Mesothelial cell of epicardium (in vitro differentiated cells): Measurements from ENCODE around the gene TMEM150A. TPM values are rescaled to one million over a fixed set of nuclear protein-coding genes. Genes with fewer than 3 reads are reported as not detected.
A peak's percentile ranks its signal among the peaks of the same experiment; 100 is the strongest.
"Not testable (repeated sequence)": the region's sequence is repeated elsewhere in the genome, so short reads cannot be mapped to it uniquely, and the experiment has no call there.

Source experiments
- DNase-seq, 2 experiments: peaks; one replicate each; pipeline ENCODE4 v3.0.0; 2021; ENCODE audit warnings: low spot score in 2 of 2; ENCODE audit not compliant: unreplicated experiment in 2 of 2
- H3K27ac Mint-ChIP-seq: 2 replicates; pipeline ENCODE4 v1.8.0; 2021; ENCODE audit warnings: mixed read lengths
- H3K27me3 Mint-ChIP-seq: 2 replicates; pipeline ENCODE4 v1.8.0; 2021; ENCODE audit warnings: low read depth, mixed read lengths
- H3K36me3 Mint-ChIP-seq: 2 replicates; pipeline ENCODE4 v1.8.0; 2021; ENCODE audit warnings: mixed read lengths
- H3K4me1 Mint-ChIP-seq: 2 replicates; pipeline ENCODE4 v1.8.0; 2021; ENCODE audit warnings: mixed read lengths
- H3K4me3 Mint-ChIP-seq: 2 replicates; pipeline ENCODE4 v1.8.0; 2021; ENCODE audit warnings: mild to moderate bottlenecking, moderate library complexity, mixed read lengths
- H3K9me3 Mint-ChIP-seq: 2 replicates; pipeline ENCODE4 v1.8.0; 2021; ENCODE audit warnings: mixed read lengths
- total RNA-seq: library from RNA; stranded (reverse); gene quantifications from 3 replicates; pipeline ENCODE4 v1.2.1, GENCODE V29; 2021
- TF ChIP-seq, protein P1 (sequence below): fragments of 200-600 bp; sonication (generic); IDR thresholded peaks from one replicate; pipeline ENCODE4 v1.5.0; 2021; ENCODE audit warnings: antibody characterized with exemption; ENCODE audit not compliant: unreplicated experiment

Gene TMEM150A
- total RNA-seq, 1 donor from 2014 or later = 13.5 TPM

DNA sequence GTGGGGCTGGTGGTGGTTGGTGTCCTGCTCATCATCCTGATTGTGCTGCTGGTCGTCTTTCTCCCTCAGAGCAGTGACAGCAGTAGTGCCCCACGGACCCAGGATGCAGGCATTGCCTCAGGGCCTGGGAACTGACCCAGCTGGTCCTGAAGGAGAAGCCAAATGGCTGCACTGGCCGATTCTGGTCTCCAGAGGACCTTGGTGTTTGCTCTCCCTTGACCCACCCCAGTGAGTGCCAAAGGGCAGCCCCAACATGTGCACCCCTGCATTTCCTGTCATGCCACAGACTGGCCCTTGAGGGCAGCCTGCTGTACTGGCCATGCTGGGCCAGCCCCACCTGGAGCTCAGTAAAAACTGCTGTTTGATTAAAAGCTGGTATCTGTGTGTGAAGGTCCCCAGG, 9.5 kb downstream of the TMEM150A start:
- Mint-ChIP-seq H3K27ac (no peak overlapping the region), H3K4me3 (no peak overlapping the region), H3K9me3 (no peaks in the 10 kb centered on the region), H3K27me3 (no peaks in the 10 kb centered on the region), H3K36me3 (no peaks in the 10 kb centered on the region), H3K4me1 (peaks cover 20% of the 10 kb centered on the region)
- TF ChIP-seq, protein P1, sequence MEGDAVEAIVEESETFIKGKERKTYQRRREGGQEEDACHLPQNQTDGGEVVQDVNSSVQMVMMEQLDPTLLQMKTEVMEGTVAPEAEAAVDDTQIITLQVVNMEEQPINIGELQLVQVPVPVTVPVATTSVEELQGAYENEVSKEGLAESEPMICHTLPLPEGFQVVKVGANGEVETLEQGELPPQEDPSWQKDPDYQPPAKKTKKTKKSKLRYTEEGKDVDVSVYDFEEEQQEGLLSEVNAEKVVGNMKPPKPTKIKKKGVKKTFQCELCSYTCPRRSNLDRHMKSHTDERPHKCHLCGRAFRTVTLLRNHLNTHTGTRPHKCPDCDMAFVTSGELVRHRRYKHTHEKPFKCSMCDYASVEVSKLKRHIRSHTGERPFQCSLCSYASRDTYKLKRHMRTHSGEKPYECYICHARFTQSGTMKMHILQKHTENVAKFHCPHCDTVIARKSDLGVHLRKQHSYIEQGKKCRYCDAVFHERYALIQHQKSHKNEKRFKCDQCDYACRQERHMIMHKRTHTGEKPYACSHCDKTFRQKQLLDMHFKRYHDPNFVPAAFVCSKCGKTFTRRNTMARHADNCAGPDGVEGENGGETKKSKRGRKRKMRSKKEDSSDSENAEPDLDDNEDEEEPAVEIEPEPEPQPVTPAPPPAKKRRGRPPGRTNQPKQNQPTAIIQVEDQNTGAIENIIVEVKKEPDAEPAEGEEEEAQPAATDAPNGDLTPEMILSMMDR = no peak
- no peak for DNase-seq

DNA sequence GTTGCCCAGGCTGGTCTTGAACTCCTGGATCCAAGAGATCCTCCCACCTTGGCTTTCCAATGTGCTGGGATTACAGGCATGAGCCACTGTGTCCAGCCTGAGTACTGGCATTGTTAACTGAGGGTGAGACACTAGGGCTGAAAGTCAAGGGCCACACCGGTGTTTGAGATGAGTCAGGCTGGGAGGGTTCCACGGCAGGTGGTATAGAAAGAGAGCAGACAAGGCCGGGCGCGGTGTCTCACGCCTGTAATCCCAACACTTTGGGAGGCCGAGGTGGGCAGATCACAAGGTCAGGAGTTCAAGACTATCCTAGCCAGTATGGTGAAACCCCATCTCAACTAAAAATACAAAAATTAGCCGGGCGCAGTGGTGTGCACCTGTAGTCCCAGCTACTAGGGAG, 10.2 kb downstream of the TMEM150A start:
- not testable (repeated sequence) for H3K9me3 Mint-ChIP-seq, DNase-seq, H3K36me3 Mint-ChIP-seq, H3K27me3 Mint-ChIP-seq, H3K4me3 Mint-ChIP-seq, H3K27ac Mint-ChIP-seq
- H3K4me1 Mint-ChIP-seq = peaks cover 20% of the 10 kb centered on the region

DNA sequence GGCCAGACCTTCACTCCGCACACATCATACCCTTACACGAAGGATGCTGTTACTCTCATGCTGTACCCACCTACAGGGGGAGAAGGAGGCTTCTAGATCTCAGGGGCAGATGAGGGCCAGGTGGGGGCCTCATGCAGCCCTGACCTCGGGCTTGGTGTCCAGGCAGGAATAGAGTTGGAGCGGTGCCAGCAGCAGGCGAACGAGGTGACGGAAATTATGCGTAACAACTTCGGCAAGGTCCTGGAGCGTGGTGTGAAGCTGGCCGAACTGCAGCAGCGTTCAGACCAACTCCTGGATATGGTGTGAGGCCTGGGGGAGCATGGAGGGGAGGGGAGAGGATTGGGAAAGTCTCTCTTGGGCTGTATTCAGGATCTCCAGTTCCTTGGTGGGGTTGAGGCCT, 10.9 kb downstream of the TMEM150A start:
- no peak overlapping the region for H3K27ac Mint-ChIP-seq
- no peak overlapping the region for H3K4me3 Mint-ChIP-seq
- peaks cover 17% of the 10 kb centered on the region for H3K4me1 Mint-ChIP-seq

DNA sequence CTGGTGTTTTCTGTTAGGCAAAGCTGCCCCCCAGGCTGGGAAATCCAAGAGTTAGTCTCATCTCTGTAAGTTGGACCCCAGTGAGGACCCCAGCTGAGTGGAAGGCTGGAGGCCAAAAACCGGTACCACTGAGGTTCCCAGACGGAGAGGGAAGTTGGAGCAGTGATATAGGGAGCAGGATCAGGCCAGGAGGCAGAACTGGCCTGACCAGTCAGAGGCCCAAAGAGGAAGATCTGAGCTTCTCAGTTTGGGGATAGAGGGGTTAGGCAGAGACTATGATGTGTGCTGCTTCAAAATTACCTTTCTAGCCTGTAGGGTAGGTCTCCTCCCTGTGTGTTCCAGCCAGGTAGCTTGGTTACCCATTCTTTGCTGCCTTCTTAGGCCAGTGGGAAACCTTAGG, 11.5 kb downstream of the TMEM150A start:
- Mint-ChIP-seq H3K36me3 (no peaks in the 10 kb centered on the region), H3K4me3 (no peak overlapping the region), H3K27ac (no peak overlapping the region), H3K4me1 (peaks cover 11% of the 10 kb centered on the region), H3K9me3 (no peaks in the 10 kb centered on the region), H3K27me3 (no peaks in the 10 kb centered on the region)
- DNase-seq = no peak
- TF ChIP-seq, protein P1 = no peak

More for the DNA sequence above, 10.9 kb downstream of the TMEM150A start:
- Mint-ChIP-seq H3K27me3 (no peaks in the 10 kb centered on the region), H3K36me3 (no peaks in the 10 kb centered on the region), H3K9me3 (no peaks in the 10 kb centered on the region)
- DNase-seq = no peak
- TF ChIP-seq, protein P1 = no peak

DNA sequence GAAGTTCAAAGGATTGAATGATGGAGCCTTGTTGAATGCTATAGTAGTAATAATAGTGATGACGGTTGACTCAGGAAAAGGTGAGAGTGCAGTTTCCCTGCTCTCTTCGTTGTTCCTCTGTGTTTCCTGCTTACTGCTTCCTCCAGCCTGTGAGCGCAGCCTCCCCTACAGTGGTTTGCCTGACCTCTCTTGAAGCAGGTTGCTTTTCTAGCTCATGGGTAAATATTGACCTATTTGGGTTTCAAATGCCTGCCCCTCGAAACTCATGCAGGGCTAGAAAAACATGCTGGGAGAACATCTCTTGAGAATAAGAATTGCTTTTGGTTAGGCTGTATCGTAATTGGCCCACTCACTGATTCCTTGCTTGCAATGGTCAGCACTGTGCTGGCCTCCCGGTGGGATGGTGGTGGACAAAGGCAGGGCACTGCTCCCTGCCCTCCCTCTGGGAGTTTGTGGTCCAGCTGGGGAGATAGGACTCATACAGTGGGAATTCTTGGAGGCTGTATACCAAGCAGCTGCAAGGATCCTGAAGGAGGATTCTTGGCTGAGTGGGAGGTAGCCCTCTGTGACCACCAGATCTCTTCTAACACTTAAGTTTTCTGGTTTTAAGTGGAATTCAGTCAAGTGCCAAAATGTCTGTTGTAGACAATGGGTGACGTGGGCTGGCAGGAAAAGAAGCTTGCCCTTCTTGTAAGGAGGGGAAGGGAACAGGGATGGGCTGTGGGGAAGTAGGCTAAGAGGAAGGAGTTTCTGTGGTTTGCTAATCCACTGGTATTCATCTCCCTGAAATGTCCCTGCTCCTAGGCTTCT, 12.3 kb downstream of the TMEM150A start:
- DNase-seq = no peak
- TF ChIP-seq, protein P1 = no peak
- Mint-ChIP-seq H3K4me1 (peaks cover 9% of the 10 kb centered on the region), H3K36me3 (no peaks in the 10 kb centered on the region), H3K9me3 (no peaks in the 10 kb centered on the region), H3K27me3 (no peaks in the 10 kb centered on the region), H3K27ac (peak overlapping the region; percentile 26), H3K4me3 (no peak overlapping the region)

DNA sequence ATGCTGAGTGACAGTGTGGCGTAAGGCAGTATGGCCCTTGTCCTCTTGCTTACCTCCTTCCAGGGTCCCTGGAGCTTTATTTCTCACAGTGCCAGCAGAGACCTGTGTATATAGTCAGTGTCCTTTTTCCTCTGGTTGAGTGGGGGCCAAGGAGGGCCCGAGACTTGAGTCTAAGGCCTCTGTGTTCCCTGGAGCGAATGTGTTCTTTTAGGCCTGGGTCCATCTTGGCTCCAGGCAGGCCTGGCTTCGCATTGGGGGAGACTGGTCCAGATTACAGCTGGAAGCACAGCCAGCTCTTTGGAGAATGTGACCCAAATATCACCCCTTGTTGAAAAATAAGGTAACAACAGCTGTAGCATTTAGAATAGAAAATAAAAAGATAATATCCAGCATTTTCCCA, 13.3 kb downstream of the TMEM150A start:
- H3K4me1 Mint-ChIP-seq = peaks cover 3% of the 10 kb centered on the region
- no peak overlapping the region for H3K4me3 Mint-ChIP-seq
- no peak overlapping the region for H3K27ac Mint-ChIP-seq
- H3K27me3 Mint-ChIP-seq = no peaks in the 10 kb centered on the region
- TF ChIP-seq, protein P1 = no peak
- H3K36me3 Mint-ChIP-seq = no peaks in the 10 kb centered on the region
- no peak for DNase-seq
- no peaks in the 10 kb centered on the region for H3K9me3 Mint-ChIP-seq
